GM23338 (cell line): ENCODE results near the gene CCDC157. TPM values are rescaled to one million over a fixed set of nuclear protein-coding genes. Genes with fewer than 3 reads are reported as not detected.

ENCODE experiments used
- CREB1 ChIP-seq: fragments of 250-450 bp; sonication (Bioruptor Pico); IDR thresholded peaks from 2 replicates; pipeline ENCODE4 v1.5.0; 2020; ENCODE audit warnings: low read depth, mild to moderate bottlenecking, moderate library complexity
- EZH2phosphoT487 ChIP-seq: fragments of 200-600 bp; sonication (generic); IDR thresholded peaks from one replicate; pipeline ENCODE4 v1.8.1; 2018; ENCODE audit warnings: antibody characterized with exemption; ENCODE audit not compliant: unreplicated experiment
- REST ChIP-seq: IDR thresholded peaks from one replicate; pipeline ENCODE4 v1.6.1; 2018; ENCODE audit warnings: antibody characterized with exemption; ENCODE audit not compliant: unreplicated experiment
- ZNF462 ChIP-seq: fragments of 250-450 bp; sonication (Bioruptor Pico); IDR thresholded peaks from 2 replicates; pipeline ENCODE4 v1.5.0; 2020; ENCODE audit warnings: mild to moderate bottlenecking, moderate library complexity
- polyA plus RNA-seq: library from polyadenylated mRNA; unstranded; fragments of >200 nt; fragmentation: Nextera tagmentation; extraction: Ambion mirVana; gene quantifications from 2 replicates; pipeline ENCODE4 v1.2.1, GENCODE V29; 2016
- total RNA-seq: library from RNA; depleted of rRNA; stranded (reverse); fragments of >200 nt; shearing (Covaris generic); gene quantifications from 2 replicates; pipeline ENCODE4 v1.2.3, GENCODE V29; 2014

The CCDC157 gene
- total and polyA plus RNA-seq, 2 experiments from 2014 or later, result 3.8 to 7.9 TPM

- TF ChIP-seq ZNF462 (CRISPR knock-in tag) (no peak), EZH2phosphoT487 (no peak), REST (no peak), CREB1 (CRISPR knock-in tag) (no peak)
Observed at GRCh38 chr22:30420347-30421125, 63.7 kb downstream of the CCDC157 start (continued).
